IPS-20b (cell line): Measurements from ENCODE around the gene PHACTR2.
"Not testable (repeated sequence)": the region's sequence is repeated elsewhere in the genome, so short reads cannot be mapped to it uniquely, and the experiment has no call there.

Experiments used
- H3K27ac ChIP-seq: one replicate; pipeline ENCODE4 v1.5.1; 2013; ENCODE audit warnings: low read length
- H3K27me3 ChIP-seq: 2 replicates; pipeline ENCODE4 v1.6.1; 2013; ENCODE audit warnings: mild to moderate bottlenecking, low read length, inconsistent platforms; ENCODE audit not compliant: insufficient read depth
- H3K36me3 ChIP-seq: 2 replicates; pipeline ENCODE4 v1.6.1; 2013; ENCODE audit warnings: low read depth, mild to moderate bottlenecking, inconsistent platforms, low read length, moderate library complexity; ENCODE audit not compliant: insufficient read depth
- H3K4me1 ChIP-seq: 2 replicates; pipeline ENCODE4 v1.6.1; 2013; ENCODE audit warnings: mild to moderate bottlenecking, control low read depth, inconsistent platforms, low read length, moderate library complexity; ENCODE audit not compliant: insufficient read depth
- H3K4me3 ChIP-seq: 2 replicates; pipeline ENCODE4 v1.5.1; 2013; ENCODE audit warnings: mild to moderate bottlenecking, low read length, inconsistent platforms
- H3K9ac ChIP-seq: 2 replicates; pipeline ENCODE4 v1.6.1; 2013; ENCODE audit warnings: low read depth, mild to moderate bottlenecking, inconsistent platforms, low read length, moderate library complexity
- H3K9me3 ChIP-seq: 2 replicates; pipeline ENCODE4 v1.6.1; 2013; ENCODE audit warnings: mild to moderate bottlenecking, low read depth, low read length, inconsistent platforms; ENCODE audit not compliant: insufficient read depth

PHACTR2 gene

GRCh38 chr6:143859891-143860660 is 182.3 kb downstream of the PHACTR2 start:
- no peak overlapping the region for H3K9ac ChIP-seq
- H3K27me3 ChIP-seq: no peaks in the 10 kb centered on the region
- peaks cover 99% of the 10 kb centered on the region for H3K36me3 ChIP-seq
- peaks cover 13% of the 10 kb centered on the region; the same call in 1 of the 2 replicates for H3K4me1 ChIP-seq
- H3K4me3 ChIP-seq: no peak overlapping the region
- H3K27ac ChIP-seq: no peak overlapping the region
- no peaks in the 10 kb centered on the region for H3K9me3 ChIP-seq

GRCh38 chr6:143863771-143864170 is 186.0 kb downstream of the PHACTR2 start:
- H3K27ac ChIP-seq: no peak overlapping the region
- H3K4me3 ChIP-seq: no peak overlapping the region
- peaks cover 72% of the 10 kb centered on the region for H3K36me3 ChIP-seq
- no peaks in the 10 kb centered on the region for H3K27me3 ChIP-seq
- no peak overlapping the region for H3K9ac ChIP-seq
- H3K4me1 ChIP-seq: peaks cover 12% of the 10 kb centered on the region; the same call in 1 of the 2 replicates
- H3K9me3 ChIP-seq: no peaks in the 10 kb centered on the region

- H3K4me1 ChIP-seq: peaks cover 7% of the 10 kb centered on the region; the same call in 1 of the 2 replicates
- H3K9me3 ChIP-seq: no peaks in the 10 kb centered on the region
- peaks cover 67% of the 10 kb centered on the region for H3K36me3 ChIP-seq
- H3K27ac ChIP-seq: no peak within 1 kb of the TSS
- no peak within 1 kb of the TSS for H3K9ac ChIP-seq
- H3K27me3 ChIP-seq: no peaks in the 10 kb centered on the region
- no peak within 1 kb of the TSS for H3K4me3 ChIP-seq
Measured at GRCh38 chr6:143864234-143864633, 186.5 kb downstream of the PHACTR2 start, which contains the start of gene ZC2HC1B. ZC2HC1B (plus strand) TSS chr6:143864474; CDS start chr6:143864540, 66 bp downstream.

- no peaks in the 10 kb centered on the region for H3K4me1 ChIP-seq
- H3K27me3 ChIP-seq: no peaks in the 10 kb centered on the region
- H3K36me3 ChIP-seq: peaks cover 38% of the 10 kb centered on the region
- H3K9ac ChIP-seq: no peak overlapping the region
- no peak overlapping the region for H3K27ac ChIP-seq
- no peak overlapping the region for H3K4me3 ChIP-seq
- no peaks in the 10 kb centered on the region for H3K9me3 ChIP-seq
Measured at GRCh38 chr6:143867236-143867635, 189.5 kb downstream of the PHACTR2 start.

GRCh38 chr6:143868808-143869207 is 191.0 kb downstream of the PHACTR2 start:
- not testable (repeated sequence) for H3K9ac ChIP-seq, H3K4me1 ChIP-seq, H3K4me3 ChIP-seq, H3K27ac ChIP-seq, H3K27me3 ChIP-seq, H3K9me3 ChIP-seq
- peaks cover 22% of the 10 kb centered on the region for H3K36me3 ChIP-seq

- H3K9me3 ChIP-seq, H3K27me3 ChIP-seq, H3K4me1 ChIP-seq, H3K27ac ChIP-seq, H3K36me3 ChIP-seq, H3K9ac ChIP-seq, H3K4me3 ChIP-seq: not testable (repeated sequence)
Measured at GRCh38 chr6:143871202-143871730, 193.5 kb downstream of the PHACTR2 start.

- Histone ChIP-seq H3K4me3 (no peak overlapping the region), H3K9me3 (peaks cover 6% of the 10 kb centered on the region; the same call in 1 of the 2 replicates), H3K27me3 (no peaks in the 10 kb centered on the region), H3K9ac (no peak overlapping the region), H3K36me3 (no peaks in the 10 kb centered on the region), H3K27ac (no peak overlapping the region), H3K4me1 (no peaks in the 10 kb centered on the region)
Measured at GRCh38 chr6:143872201-143872600, 194.4 kb downstream of the PHACTR2 start.

- not testable (repeated sequence) for H3K4me3 ChIP-seq, H3K27ac ChIP-seq, H3K36me3 ChIP-seq, H3K9ac ChIP-seq, H3K9me3 ChIP-seq, H3K4me1 ChIP-seq, H3K27me3 ChIP-seq
Measured at GRCh38 chr6:143873600-143873999, 195.8 kb downstream of the PHACTR2 start.

GRCh38 chr6:143874503-143874902 is 196.7 kb downstream of the PHACTR2 start:
- H3K36me3 ChIP-seq, H3K4me3 ChIP-seq, H3K9me3 ChIP-seq, H3K9ac ChIP-seq, H3K27me3 ChIP-seq, H3K4me1 ChIP-seq, H3K27ac ChIP-seq: not testable (repeated sequence)

- H3K27ac ChIP-seq: no peak overlapping the region
- no peak overlapping the region for H3K9ac ChIP-seq
- no peaks in the 10 kb centered on the region for H3K4me1 ChIP-seq
- H3K36me3 ChIP-seq: no peaks in the 10 kb centered on the region
- H3K27me3 ChIP-seq: no peaks in the 10 kb centered on the region
- peaks cover 6% of the 10 kb centered on the region; the same call in 1 of the 2 replicates for H3K9me3 ChIP-seq
- H3K4me3 ChIP-seq: no peak overlapping the region
Measured at GRCh38 chr6:143877584-143878271, 200.0 kb downstream of the PHACTR2 start.

- H3K27ac ChIP-seq: no peak overlapping the region
- no peaks in the 10 kb centered on the region for H3K36me3 ChIP-seq
- H3K9ac ChIP-seq: no peak overlapping the region
- no peak overlapping the region for H3K4me3 ChIP-seq
- H3K4me1 ChIP-seq: no peaks in the 10 kb centered on the region
- H3K27me3 ChIP-seq: no peaks in the 10 kb centered on the region
- peaks cover 6% of the 10 kb centered on the region; the same call in 1 of the 2 replicates for H3K9me3 ChIP-seq
Measured at GRCh38 chr6:143878272-143878760, 200.6 kb downstream of the PHACTR2 start.
